Measurements from ENCODE around the gene YAP1.

Gene YAP1

DNA sequence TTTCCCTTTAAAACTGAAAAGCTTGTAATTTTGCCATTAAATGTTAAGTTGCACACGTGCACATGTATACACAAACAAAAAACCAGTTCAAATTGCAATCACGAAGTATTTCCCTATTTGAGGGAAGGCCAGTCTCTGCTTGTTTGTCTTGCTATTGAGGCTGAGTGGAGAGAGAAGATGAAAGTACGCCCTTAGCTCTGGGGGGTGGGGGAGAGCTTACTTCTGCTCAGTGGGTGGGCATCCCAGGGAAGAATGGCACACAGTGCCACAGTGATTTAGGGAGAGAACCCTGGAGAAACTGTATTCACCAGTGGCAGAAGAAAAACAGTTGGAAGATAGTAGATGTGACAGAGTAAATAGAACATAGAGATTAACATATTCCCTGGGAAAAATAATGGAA, 8.7 kb downstream of the YAP1 start:
- no peak overlapping the region for H3K4me3 ChIP-seq (ENCODE audit: insufficient read depth, low read length, poor library complexity, severe bottlenecking)

GRCh38 chr11:102119997-102120396, 9.8 kb downstream of the YAP1 start:
- Histone ChIP-seq H3K9ac (ENCODE audit: low read length) (no peak overlapping the region), H3K9me2 (replicated peaks; ENCODE audit: insufficient read depth, low read length) (no peaks in the 10 kb centered on the region), H3K4me2 (ENCODE audit: low read depth, low read length, poor library complexity, severe bottlenecking) (no peak overlapping the region), H3K9me3 (ENCODE audit: insufficient read depth, low read length) (no peaks in the 10 kb centered on the region), H3K27ac (ENCODE audit: low read depth, low read length) (no peak overlapping the region), H3K27me3 (ENCODE audit: low read length) (no peaks in the 10 kb centered on the region), H3K4me3 (ENCODE audit: insufficient read depth, low read length, poor library complexity, severe bottlenecking) (no peak overlapping the region), H2AFZ (ENCODE audit: low read depth, low read length, severe bottlenecking) (no peak overlapping the region), H3K36me3 (ENCODE audit: low read length) (no peaks in the 10 kb centered on the region), H4K20me1 (ENCODE audit: low read depth, low read length) (no peaks in the 10 kb centered on the region), H3F3A (ENCODE audit: insufficient read depth) (no peaks in the 10 kb centered on the region), H3K79me2 (ENCODE audit: insufficient read depth, low read length) (no peaks in the 10 kb centered on the region)
- TF ChIP-seq, protein P1, sequence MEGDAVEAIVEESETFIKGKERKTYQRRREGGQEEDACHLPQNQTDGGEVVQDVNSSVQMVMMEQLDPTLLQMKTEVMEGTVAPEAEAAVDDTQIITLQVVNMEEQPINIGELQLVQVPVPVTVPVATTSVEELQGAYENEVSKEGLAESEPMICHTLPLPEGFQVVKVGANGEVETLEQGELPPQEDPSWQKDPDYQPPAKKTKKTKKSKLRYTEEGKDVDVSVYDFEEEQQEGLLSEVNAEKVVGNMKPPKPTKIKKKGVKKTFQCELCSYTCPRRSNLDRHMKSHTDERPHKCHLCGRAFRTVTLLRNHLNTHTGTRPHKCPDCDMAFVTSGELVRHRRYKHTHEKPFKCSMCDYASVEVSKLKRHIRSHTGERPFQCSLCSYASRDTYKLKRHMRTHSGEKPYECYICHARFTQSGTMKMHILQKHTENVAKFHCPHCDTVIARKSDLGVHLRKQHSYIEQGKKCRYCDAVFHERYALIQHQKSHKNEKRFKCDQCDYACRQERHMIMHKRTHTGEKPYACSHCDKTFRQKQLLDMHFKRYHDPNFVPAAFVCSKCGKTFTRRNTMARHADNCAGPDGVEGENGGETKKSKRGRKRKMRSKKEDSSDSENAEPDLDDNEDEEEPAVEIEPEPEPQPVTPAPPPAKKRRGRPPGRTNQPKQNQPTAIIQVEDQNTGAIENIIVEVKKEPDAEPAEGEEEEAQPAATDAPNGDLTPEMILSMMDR (IDR thresholded peaks at IDR 0.05; ENCODE audit: insufficient read depth, low read length, poor library complexity, severe bottlenecking): no peak
- TF ChIP-seq EZH2phosphoT487 (conservative IDR thresholded peaks at IDR 0.05; ENCODE audit: low read length): no peak

More for the DNA sequence above, 8.7 kb downstream of the YAP1 start:
- Histone ChIP-seq H3K79me2 (ENCODE audit: insufficient read depth, low read length) (no peaks in the 10 kb centered on the region), H3K36me3 (ENCODE audit: low read length) (no peaks in the 10 kb centered on the region), H3K9me2 (replicated peaks; ENCODE audit: insufficient read depth, low read length) (no peaks in the 10 kb centered on the region), H3K4me2 (ENCODE audit: low read depth, low read length, poor library complexity, severe bottlenecking) (no peak overlapping the region), H2AFZ (ENCODE audit: low read depth, low read length, severe bottlenecking) (no peak overlapping the region), H3K9me3 (ENCODE audit: insufficient read depth, low read length) (no peaks in the 10 kb centered on the region), H3K9ac (ENCODE audit: low read length) (no peak overlapping the region), H3K27me3 (ENCODE audit: low read length) (no peaks in the 10 kb centered on the region), H3F3A (ENCODE audit: insufficient read depth) (no peaks in the 10 kb centered on the region), H3K27ac (ENCODE audit: low read depth, low read length) (no peak overlapping the region), H4K20me1 (ENCODE audit: low read depth, low read length) (no peaks in the 10 kb centered on the region)
- no peak for TF ChIP-seq EZH2phosphoT487 (conservative IDR thresholded peaks at IDR 0.05; ENCODE audit: low read length)
- TF ChIP-seq, protein P1 (IDR thresholded peaks at IDR 0.05; ENCODE audit: insufficient read depth, low read length, poor library complexity, severe bottlenecking): no peak

GRCh38 chr11:102120437-102120973, 10.3 kb downstream of the YAP1 start:
- Histone ChIP-seq H3K9me3 (ENCODE audit: insufficient read depth, low read length) (no peaks in the 10 kb centered on the region), H3K27me3 (ENCODE audit: low read length) (no peaks in the 10 kb centered on the region), H3K36me3 (ENCODE audit: low read length) (no peaks in the 10 kb centered on the region), H3K27ac (ENCODE audit: low read depth, low read length) (no peak overlapping the region), H3K79me2 (ENCODE audit: insufficient read depth, low read length) (no peaks in the 10 kb centered on the region), H3K9me2 (replicated peaks; ENCODE audit: insufficient read depth, low read length) (no peaks in the 10 kb centered on the region), H2AFZ (ENCODE audit: low read depth, low read length, severe bottlenecking) (no peak overlapping the region), H3K4me2 (ENCODE audit: low read depth, low read length, poor library complexity, severe bottlenecking) (no peak overlapping the region), H3K9ac (ENCODE audit: low read length) (no peak overlapping the region), H3F3A (ENCODE audit: insufficient read depth) (no peaks in the 10 kb centered on the region), H3K4me3 (ENCODE audit: insufficient read depth, low read length, poor library complexity, severe bottlenecking) (no peak overlapping the region), H4K20me1 (ENCODE audit: low read depth, low read length) (no peaks in the 10 kb centered on the region)
- TF ChIP-seq, protein P1 (IDR thresholded peaks at IDR 0.05; ENCODE audit: insufficient read depth, low read length, poor library complexity, severe bottlenecking): no peak
- TF ChIP-seq EZH2phosphoT487 (conservative IDR thresholded peaks at IDR 0.05; ENCODE audit: low read length): no peak
